ENCODE results near the gene ALDH1A1. TPM values are rescaled to one million over a fixed set of nuclear protein-coding genes. Genes with fewer than 3 reads are reported as not detected.

ALDH1A1 gene
- total and polyA plus RNA-seq, 9 of the 15 experiments (the other 6 are each of a cell fraction or from before 2014, with no cell fraction given): 1.8 to 86.3 (median 24.4) TPM

- no peak for TF ChIP-seq EGR1 (conservative IDR thresholded peaks at IDR 0.05)
- TF ChIP-seq PRDM10 (IDR thresholded peaks at IDR 0.05; ENCODE audit: partially characterized antibody): no peak
- TF ChIP-seq FIP1L1 (IDR thresholded peaks at IDR 0.05; ENCODE audit: low read depth, low read length, poor library complexity, severe bottlenecking): no peak
- TF ChIP-seq SMARCB1 (IDR thresholded peaks at IDR 0.05; ENCODE audit: insufficient read length, low read depth): no peak
- no peak for TF ChIP-seq PML (IDR thresholded peaks at IDR 0.05; ENCODE audit: low read length)
- TF ChIP-seq ZNF41 (CRISPR knock-in tag; conservative IDR thresholded peaks at IDR 0.05): no peak
Measured at GRCh38 chr9:72990397-72991182, 37.7 kb upstream of the ALDH1A1 start (continued).
